T-helper 1 cell treated with Interleukin-12 subunit alpha and Interleukin-12 subunit beta and Interleukin-4 antibody, amounts not matched to agents 30 ng/mL and 1 ng/mL, for 36 hours (primary cell): ENCODE data around the gene SLX4. TPM values are rescaled to one million over a fixed set of nuclear protein-coding genes. Genes with fewer than 3 reads are reported as not detected.

ENCODE experiments used
- intact Hi-C: fragments of 100-400 bp; cut with micrococcal nuclease; formaldehyde crosslinking; loops from one replicate; pipeline ENCODE4 v1.15.1; 2024
- total RNA-seq: library from RNA; stranded (reverse); gene quantifications from 2 replicates; pipeline ENCODE4 v1.2.3, GENCODE V29; 2022

SLX4 gene
- total RNA-seq, 1 donor from 2014 or later = 12.0 TPM

DNA sequence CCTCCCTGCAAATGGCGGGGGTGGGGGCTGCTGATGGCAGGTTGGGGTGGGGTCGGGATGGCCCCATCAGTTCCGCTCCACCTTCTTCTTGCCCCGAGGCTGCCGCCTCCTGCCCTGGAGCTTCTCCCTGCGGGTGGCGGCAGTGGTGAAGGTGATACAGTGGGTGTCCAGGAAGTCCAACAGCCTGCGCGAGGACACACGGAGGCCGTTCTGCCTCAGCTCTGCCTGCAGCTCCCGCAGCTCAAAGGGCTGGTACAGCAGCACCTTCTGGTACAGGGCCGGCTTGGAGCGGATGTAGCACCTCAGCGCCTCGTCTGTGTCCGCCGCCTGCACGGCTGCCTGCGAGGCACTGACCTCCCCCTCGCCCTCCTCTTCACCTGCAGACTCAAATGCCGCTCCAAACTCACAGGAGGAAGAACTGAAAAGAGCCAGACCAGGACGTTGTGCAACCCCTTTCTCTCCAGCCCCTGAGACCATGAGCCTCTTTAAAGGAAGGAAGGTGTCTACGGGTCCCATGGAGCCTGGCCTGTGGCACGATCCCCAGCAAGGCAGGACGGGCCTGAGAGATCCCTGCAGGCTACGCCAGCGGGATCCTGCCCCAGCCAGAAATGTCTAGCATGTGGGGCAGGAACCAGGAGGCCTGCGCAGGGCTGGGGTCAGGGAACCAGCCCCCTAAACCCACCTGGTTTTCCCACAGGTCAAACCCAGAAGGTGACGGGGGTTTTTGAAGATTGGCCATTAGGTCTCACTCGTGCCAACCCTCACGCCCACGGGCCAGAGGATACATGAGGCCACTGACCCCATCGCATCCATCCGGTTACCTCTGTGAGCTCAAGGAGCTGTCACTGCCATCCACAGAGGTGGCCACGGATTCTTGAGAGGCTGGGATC lies 28.9 kb downstream of the SLX4 start:
- intact Hi-C loops = no loop called here

DNA sequence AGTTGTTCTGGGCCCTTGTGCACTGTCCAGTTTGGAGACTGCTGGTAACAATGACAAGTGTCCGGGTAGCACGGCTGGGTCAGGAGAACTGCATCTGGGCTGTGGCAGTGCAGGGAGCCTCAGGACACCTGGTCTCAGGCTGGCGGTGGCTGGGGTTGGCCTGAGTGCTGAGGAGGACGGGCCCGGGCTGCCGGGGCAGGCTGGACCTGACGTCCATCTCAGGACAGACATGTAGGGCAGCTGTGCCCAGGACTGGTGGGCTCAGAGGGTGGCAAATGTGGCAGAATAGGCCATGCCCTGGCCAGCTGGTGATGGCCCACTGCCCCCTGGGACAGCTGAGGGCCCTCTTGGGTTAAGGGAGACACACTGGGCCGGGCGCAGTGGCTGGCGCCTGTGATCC lies 30.0 kb downstream of the SLX4 start:
- intact Hi-C loops = no loop called here

DNA sequence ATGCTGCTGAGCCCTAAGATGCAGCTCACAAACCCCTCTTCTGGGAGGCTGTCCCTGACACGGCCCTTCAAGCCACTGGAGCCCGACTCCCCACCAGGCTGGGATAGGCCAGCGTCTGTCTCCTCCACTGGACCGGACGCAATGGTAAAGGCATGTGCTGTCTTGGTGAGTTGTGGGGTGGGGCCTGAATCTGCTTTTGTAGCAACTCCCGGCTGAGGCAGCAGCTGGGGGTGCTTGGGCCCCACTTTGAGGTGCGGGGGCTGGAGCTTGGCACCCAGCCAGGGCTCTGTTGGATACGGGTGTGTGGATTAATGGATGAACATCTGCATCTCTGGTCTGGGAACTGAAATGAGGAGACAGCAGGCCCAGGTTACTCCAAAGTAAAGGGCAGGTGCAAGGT lies 30.7 kb downstream of the SLX4 start:
- intact Hi-C loops = no loop called here

DNA sequence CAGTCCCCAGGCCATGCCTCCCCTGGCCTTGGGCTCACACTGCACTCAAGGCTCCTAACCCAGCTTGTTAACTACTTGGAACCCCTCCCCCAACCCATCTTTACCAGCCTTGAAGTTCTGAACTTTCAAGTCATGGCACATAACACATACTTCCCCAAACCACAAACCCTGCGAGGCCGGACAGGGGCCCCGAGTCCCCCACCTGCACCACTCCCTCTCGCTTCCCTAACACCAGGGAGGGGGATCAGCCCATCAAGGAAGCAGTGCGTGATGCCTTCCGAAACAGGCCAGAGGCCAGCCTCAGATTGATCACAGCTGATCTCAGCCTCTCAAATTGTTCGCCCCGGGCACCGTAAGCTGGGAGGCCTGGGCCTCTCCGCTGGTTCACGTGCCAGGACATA lies 31.2 kb downstream of the SLX4 start:
- intact Hi-C loops = no loop called here

DNA sequence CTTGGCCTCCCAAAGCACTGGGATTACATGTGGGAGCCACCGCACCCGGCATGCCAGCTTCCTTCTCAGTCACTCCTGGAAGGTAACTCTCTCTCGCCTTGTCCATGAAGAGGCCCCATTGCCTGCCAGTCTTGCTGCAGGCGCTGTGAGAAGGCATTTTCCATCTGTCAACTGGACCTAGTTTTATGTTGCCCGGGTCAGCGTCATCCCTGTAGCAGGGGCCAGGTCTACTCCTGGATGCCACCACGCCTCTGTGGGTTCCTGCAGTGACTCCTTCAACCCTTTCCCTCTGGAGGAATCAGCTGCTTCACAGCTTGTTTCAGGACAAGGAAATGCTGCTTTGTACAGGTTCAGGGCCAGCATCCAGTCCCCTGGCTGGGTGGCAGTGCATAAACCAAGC lies 31.6 kb downstream of the SLX4 start:
- intact Hi-C loops = loop anchor here (2.0 to 5.0 kb wide), 3 partner anchors 48 to 79 kb away; partner anchors contain the start of gene CLUAP1

DNA sequence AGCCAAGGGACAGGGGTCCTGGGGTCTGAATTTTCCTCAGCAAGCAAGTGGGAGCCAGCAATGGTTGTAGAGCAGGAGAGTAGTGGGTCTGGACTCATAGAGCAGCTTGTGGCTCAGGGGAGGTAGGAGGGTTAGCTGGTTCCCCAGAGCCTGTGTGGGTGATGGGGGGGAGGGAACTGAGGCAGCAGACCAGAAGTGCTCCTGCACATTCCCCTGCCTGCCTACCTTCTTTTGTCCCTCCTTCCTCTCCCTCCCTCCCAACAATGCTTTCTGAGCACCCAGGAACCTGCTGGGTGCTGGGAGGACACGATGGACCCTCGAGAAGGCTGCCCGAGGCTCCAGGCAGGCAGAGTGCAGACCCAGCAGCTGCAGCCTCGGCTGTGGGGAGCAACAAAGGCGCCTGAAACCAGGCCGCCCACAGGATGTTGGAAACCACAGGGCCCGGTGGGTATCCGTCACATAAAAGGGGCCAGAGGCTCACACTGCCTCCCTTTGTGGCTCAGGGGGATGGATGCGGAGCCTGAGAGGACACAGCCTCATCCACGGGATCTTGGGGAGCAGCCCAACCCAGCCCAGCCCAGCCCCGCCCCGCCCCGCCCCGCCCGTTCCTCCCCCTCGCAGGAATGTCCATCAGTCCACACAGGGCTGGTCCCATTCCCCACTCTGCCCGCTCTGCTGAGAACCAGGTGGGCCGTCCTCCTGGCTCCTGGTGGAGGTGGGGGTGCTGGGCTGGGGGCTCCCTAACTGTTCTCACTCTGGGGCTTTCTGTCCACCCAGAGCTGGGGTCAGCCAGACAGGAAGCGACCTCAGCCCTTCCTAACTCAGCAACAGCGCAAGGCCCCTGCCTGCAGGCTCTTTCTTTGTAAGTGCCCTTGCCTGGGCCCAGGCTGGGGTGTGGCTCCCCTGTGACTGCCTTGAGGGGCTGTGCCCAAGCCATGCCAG lies 32.5 kb downstream of the SLX4 start:
- intact Hi-C loops = loop anchor here (2.0 to 5.0 kb wide), 3 partner anchors 48 to 78 kb away; partner anchors contain the start of gene CLUAP1

DNA sequence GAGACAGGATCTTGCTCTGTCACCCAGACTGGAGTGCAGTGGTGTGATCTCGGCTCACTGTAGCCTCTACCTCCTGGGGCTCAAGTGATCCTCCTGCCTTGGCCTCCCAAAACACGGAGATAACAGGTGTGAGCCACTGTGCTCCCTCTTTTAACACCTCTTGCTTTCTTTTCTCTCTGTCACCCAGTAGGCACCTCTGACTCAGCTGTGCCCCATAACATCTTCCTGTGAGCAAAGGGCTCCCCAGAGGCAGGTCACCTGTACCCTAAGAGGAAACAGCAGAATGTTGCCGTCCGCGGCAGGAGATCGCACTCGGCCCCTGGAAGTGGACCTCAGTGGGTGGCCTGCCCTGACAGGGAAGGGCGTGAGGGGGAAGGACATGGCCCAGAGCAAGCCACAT lies 33.3 kb downstream of the SLX4 start:
- intact Hi-C loops = loop anchor here (2.0 to 5.0 kb wide), 3 partner anchors 49 to 77 kb away; partner anchors contain the start of gene CLUAP1

DNA sequence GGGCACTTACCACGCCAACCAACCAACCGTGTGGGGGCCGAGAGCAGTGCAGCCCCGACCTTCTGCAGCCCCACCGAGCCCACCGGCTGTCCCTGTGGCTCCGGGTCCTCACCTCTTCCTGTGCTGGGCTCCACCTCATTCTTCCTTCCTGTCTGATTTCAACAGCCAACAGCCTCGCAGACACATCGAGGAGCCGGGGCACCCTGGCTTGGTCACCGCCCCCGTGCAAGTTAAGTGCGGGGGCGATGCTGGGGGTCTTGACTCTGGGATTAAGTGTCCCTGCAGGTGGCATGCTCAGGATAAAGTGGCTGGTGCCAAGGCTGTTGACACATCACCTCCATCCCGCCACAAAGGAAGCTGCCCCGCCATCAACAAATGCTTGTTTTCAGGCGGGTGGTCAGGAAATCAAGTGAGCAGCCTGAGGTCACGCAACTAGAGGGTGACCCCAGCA lies 34.1 kb downstream of the SLX4 start, which contains the start of gene NLRC3:
TSS of gene NLRC3 (minus strand) at position 102 of the 451 bp plus-strand sequence. CDS start 12,367 bp downstream, outside the sequence.
- intact Hi-C loops = loop anchor here (1.0 to 5.0 kb wide), 3 partner anchors 34 to 50 kb away; partner anchors contain the start of gene SLX4

DNA sequence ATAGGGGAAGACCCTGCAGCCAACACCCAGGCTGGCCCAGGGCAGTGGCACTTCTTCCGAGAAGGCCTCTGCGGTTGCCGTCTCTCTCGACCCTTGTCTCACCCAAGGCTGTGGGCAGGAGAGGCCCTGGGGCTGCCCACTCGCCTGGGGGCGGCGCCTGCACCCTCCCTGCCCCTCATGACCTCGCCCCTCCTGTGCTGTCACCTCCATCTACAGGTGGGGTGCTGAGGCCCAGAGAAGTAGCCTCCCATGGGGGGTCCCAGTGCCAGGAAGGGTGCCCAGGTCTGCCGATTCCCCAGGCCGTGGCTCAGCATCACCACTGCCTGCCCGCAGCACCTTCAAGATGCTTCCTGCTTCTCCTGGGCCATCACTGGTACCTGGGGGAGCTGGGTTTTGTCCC lies 35.2 kb downstream of the SLX4 start:
- intact Hi-C loops = loop anchor here (5.0 kb wide), 2 partner anchors 49 to 51 kb away; no protein-coding TSS in a partner anchor

DNA sequence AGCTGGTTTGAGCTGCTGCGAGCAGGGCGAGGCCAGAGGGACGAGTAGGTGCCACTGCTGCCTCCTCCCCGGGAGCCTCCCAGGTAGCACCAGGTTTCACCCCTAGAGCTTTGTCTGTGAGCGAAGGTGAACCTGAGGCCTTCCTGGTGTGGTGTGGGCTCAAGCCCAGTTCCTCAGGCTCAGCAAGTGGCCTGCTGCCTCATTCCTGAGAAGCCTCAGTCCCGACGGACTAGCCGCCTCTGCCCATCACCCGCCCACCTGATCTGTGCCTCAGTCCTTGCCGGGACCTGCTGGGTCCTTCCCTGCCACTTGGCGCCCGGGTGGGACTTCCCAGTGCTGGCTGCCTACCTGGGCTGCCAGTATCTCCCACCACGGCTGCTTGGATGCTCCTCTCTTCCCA lies 35.9 kb downstream of the SLX4 start:
- intact Hi-C loops = loop anchor here (5.0 kb wide), 2 partner anchors 48 to 52 kb away; no protein-coding TSS in a partner anchor

DNA sequence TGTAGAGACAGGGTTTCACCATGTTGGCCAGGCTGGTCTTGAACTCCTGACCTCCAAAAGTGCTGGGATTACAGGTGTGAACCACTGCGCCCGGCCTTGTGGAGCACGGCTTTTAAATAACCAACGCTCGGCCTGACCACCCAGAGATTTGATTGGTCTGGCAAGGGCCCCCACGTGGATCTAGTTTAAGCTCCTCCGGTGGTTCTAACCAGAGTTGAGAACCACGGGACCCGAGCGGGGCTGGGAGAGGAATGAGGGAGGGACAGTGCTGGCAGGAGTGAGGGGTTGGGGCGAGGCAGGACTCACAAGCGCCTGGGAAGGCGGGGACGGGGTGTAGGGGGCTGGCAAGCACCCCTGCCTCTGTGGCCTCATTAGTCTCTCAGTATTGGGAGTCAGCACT lies 37.2 kb downstream of the SLX4 start:
- intact Hi-C loops = no loop called here

DNA sequence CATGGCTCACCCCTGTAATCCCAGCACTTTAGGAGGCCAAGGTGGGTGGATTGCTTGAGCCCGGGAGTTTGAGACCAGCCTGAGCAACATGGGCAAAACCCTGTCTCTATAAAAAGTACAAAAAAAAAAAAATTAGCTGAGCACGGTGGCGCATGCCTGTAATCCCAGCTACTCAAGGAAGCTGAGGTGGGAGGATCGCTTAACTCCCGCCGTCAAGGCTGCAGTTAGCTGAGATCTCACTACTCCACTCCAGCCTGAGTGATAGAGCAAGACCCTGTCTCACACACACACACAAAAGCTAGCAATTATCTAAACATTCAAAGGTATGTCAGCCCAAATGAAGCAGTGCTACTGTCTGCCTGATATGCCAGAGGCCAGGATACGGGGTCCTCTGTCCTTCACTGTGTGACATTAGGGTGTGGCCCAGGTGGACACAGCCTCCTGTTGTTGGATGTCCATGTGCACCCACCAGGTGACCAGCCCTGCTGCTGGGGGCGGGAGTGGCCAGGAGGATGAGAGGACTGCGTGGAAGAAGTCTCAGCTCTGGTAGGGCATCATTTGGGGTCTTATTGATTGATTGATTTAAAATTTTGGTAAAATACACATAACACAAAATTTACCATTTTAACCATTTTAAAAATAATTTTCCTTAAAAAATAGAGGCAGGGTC lies 38.1 kb downstream of the SLX4 start:
- intact Hi-C loops = no loop called here

DNA sequence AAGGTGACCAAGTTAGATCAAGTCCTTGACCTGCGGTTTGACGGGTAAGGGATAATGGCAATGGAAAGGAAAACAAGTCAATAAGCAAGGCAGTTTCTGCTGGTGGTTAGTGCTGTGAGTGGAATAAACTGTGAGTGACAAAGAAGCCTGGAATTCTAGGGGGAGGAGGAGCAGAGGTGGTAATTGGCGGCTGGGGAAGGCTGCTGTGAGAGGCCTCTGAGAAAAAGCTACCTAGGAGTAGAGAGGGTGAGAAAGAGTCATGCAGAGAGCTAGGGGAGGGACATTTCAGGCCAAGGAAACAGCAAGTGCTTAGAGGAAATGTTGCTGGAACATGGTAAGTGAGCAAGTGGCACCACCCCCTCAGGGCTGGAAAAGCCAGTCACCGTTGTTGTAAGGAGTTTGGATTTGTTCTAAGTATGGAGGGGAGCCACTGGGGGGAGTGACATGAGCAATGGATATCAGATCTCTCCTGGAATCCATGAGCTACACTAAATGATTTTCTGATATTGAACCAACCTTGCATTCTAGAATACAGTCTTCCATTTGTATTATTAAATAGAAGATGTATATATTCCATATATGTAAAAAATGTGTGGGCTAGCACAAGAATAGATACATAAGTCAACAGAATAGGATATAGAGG lies 40.9 kb downstream of the SLX4 start:
- intact Hi-C loops = no loop called here

DNA sequence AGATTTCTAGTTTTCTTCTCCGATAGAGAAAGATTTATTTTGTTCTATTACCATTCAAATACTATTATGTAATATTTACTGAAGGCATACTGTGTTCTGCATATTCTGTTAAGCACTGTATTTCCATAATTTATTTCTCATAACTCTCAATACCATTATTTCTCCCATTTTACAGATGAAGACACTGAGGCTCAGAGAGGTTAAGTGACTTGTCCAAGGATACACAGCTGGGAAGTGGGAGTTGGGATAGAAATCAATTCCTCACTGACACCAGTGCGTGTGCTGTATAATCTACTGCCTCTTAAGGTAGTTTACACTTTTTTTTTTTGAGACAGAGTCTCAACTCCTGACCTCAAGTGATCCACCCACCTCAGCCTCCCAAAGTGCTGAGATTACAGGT lies 41.6 kb downstream of the SLX4 start:
- intact Hi-C loops = no loop called here

DNA sequence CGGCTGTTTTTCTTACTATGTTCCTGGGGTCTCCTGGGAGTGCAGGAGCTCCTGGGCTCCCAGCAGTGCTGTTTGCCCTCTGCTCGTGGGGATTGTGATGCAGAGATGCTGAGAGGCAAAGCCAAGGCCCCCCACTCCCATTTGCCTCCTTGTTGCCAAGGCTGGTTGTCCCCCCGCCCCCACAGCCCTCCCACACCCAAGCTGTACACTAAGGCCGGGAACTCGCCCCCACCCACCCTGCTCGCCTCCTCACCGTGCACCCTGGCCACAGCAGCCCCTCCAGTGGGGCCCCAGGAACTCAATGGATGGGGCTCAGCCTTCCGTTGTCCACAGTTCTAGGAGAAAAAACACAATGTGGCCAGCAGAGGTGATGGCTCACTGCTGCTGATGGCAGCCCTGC lies 44.4 kb downstream of the SLX4 start:
- intact Hi-C loops = no loop called here

DNA sequence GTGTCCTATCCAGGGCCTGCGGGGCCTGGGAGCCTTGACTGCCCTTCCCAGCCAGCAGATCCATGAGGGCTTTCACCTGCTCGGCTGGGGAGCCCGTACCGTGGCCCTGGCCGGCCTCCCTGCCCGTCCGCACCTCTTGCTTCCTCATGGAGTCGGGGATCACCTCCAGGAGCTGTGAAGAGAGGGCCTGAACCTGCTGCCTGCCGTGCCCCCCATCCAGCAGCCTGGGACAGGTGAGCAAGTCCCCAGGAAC lies 46.6 kb downstream of the SLX4 start:
- intact Hi-C loops = no loop called here

DNA sequence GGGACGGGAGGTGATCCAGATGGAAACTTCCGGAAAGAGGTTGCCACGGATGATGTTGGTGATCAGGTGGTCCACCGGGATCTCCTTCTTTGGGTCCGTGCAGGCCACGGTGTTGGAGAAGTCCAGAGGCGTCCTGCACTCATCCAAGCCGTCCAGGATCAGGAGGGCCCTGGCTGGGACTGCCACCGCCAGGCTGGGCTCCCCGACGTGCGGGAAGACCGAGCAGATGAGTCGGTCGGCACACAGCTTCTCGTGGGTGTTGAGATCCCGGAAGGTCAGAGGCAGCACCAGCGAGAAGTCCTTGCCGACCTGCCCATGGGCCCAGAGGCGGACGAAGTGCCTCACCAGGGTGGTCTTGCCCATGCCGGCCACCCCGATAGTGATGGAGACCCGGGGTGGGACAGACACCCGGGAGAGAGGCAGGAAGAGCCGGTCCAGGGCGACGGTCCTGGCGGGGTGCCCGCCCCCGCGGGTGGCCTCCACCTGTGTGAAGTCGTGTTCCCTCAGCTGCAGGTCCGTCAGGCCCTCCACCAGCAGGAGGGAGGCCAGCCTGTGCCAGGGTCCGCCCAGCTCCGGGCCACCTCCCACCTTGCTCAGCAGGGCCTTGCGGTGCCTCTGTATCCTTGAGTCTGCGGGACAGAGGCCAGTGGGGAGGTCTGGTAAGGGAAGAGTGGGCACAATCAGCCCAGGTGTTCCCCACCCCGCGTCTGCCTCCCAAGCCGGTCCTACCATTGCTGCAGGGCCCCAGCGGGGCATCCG lies 47.1 kb downstream of the SLX4 start:
- intact Hi-C loops = no loop called here

DNA sequence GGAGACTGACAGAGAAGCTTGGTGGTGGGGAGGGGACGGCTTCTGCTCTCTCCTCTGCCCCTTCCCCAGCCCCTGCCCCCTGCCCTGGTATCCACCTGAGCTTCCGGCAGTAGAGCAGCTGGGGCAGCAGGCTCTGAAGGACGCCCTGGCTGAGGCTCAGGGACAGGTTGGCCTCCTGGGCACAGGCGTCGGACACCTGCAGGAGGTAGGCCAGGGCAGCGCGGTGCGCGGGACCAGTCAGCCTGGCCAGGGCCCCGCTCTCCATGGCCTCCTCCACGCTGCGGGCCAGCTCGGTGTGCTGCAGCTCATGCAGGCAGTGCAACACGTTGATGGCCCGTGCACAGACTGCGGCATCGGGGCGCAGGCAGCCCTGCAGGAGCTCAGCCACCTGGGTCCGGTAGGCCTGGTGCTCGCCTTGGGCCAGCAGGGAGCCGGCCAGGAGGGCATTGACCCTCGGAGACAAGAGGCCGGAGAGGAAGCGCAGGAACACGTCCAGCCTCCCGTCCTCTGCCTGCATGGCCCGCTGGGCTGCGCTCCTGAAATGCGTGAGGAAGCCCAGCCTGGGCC lies 48.4 kb downstream of the SLX4 start:
- intact Hi-C loops = no loop called here

DNA sequence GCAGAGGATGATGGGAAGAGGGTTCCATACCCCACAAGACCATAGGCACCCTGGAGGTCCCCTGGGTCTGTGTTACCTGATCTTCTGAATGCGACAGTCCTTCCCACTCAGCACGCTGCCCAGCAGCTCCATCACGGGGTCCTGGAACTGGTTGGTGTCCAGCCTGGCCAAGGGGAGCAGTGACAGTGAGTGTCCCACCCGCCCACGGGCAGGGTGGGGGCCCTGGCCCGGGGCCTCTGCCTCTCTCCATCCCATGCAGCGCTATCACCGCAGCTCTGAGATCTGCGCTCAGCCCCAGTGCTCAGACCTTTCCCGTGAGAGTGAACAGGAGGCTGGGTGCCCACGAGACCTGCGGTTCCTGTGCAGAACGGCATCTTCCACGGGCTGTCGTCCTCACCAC lies 49.8 kb downstream of the SLX4 start:
- intact Hi-C loops = no loop called here
